ENCODE data around the gene COL25A1.

- TF ChIP-seq, protein P1, sequence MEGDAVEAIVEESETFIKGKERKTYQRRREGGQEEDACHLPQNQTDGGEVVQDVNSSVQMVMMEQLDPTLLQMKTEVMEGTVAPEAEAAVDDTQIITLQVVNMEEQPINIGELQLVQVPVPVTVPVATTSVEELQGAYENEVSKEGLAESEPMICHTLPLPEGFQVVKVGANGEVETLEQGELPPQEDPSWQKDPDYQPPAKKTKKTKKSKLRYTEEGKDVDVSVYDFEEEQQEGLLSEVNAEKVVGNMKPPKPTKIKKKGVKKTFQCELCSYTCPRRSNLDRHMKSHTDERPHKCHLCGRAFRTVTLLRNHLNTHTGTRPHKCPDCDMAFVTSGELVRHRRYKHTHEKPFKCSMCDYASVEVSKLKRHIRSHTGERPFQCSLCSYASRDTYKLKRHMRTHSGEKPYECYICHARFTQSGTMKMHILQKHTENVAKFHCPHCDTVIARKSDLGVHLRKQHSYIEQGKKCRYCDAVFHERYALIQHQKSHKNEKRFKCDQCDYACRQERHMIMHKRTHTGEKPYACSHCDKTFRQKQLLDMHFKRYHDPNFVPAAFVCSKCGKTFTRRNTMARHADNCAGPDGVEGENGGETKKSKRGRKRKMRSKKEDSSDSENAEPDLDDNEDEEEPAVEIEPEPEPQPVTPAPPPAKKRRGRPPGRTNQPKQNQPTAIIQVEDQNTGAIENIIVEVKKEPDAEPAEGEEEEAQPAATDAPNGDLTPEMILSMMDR (IDR thresholded peaks at IDR 0.05) = no peak
- no peak for TF ChIP-seq POLR2A (IDR thresholded peaks at IDR 0.05)
Measured at GRCh38 chr4:109128589-109128988, 173.9 kb downstream of the COL25A1 start.
